HCT116 (cell line): Measurements from ENCODE around the gene CCL27.

ENCODE experiments used
- CBX3 ChIP-seq: IDR thresholded peaks from 2 replicates; pipeline ENCODE4 v1.6.1; 2012; ENCODE audit warnings: low read depth
- CTCF ChIP-seq, 3 experiments: fragments of 200-600 bp in 1 of 3; sonication (generic) in 1 of 3; IDR thresholded peaks in 2 of 3; conservative IDR thresholded peaks in 1 of 3; 2 replicates each; pipeline ENCODE4 v1.5.1; 2012 to 2017; ENCODE audit warnings: low read depth in 2 of 3, low read length in 2 of 3, antibody characterized with exemption in 1 of 3, borderline replicate concordance in 1 of 3, control low read depth in 1 of 3, mild to moderate bottlenecking in 1 of 3, mixed read lengths in 1 of 3, mixed run types in 1 of 3, moderate library complexity in 1 of 3; ENCODE audit not compliant: insufficient read depth in 1 of 3
- EZH2 ChIP-seq: fragments of 200-600 bp; sonication (generic); IDR thresholded peaks from 2 replicates; pipeline ENCODE4 v1.6.1; 2017; ENCODE audit warnings: antibody characterized with exemption, mixed run types
- EZH2phosphoT487 ChIP-seq: fragments of 200-600 bp; IDR thresholded peaks from 2 replicates; pipeline ENCODE4 v1.6.1; 2018; ENCODE audit warnings: antibody characterized with exemption, borderline replicate concordance
- MAX ChIP-seq: IDR thresholded peaks from 2 replicates; pipeline ENCODE4 v1.6.1; 2012
- POLR2A ChIP-seq: IDR thresholded peaks from 2 replicates; pipeline ENCODE4 v1.7.0; 2011; ENCODE audit warnings: borderline replicate concordance; ENCODE audit not compliant: insufficient read depth, insufficient read length; ENCODE audit errors: extremely low read depth
- YY1 ChIP-seq: IDR thresholded peaks from 2 replicates; pipeline ENCODE4 v1.6.1; 2011; ENCODE audit warnings: low read length, low read depth, moderate library complexity, mild to moderate bottlenecking; ENCODE audit not compliant: insufficient replicate concordance; ENCODE audit errors: extremely low read depth

GRCh38 chr9:34642679-34643078 lies 19.8 kb downstream of the CCL27 start:
- no peak for TF ChIP-seq YY1
- TF ChIP-seq EZH2phosphoT487: no peak
- TF ChIP-seq POLR2A: no peak
- TF ChIP-seq CTCF (IDR thresholded peaks at IDR 0.05 in 2 of 3, conservative IDR thresholded peaks at IDR 0.05 in 1 of 3; ENCODE audit: borderline replicate concordance in 1 of 3, insufficient read depth in 1 of 3, low read depth in 2 of 3, low read length in 2 of 3): no peak
- no peak for TF ChIP-seq MAX
- no peak for TF ChIP-seq EZH2
- TF ChIP-seq CBX3: no peak
